HL-60 (cell line): ENCODE data around the gene EDIL3.

Experiments used
- DNase-seq, 2 experiments: peaks; one replicate each; pipeline ENCODE4 v3.0.0-alpha.2; 2010 to 2020; ENCODE audit warnings: low read depth in 1 of 2, low spot score in 1 of 2
- H3K27ac ChIP-seq: fragments of 250-450 bp; sonication (Bioruptor Pico); replicated peaks from 2 replicates; pipeline ENCODE4 v1.5.1; 2020; ENCODE audit warnings: mild to moderate bottlenecking, moderate library complexity
- H3K27me3 ChIP-seq: fragments of 250-450 bp; sonication (Bioruptor Pico); 2 replicates; pipeline ENCODE4 v1.5.1; 2021; ENCODE audit warnings: mild to moderate bottlenecking, moderate library complexity; ENCODE audit not compliant: insufficient read depth, poor library complexity, severe bottlenecking
- H3K4me3 ChIP-seq: replicated peaks from 2 replicates; pipeline ENCODE4 v1.5.1; 2011; ENCODE audit warnings: mild to moderate bottlenecking, control low read depth, low read length; ENCODE audit not compliant: insufficient read depth
- CTCF ChIP-seq: IDR thresholded peaks from one replicate; pipeline ENCODE4 v1.5.1; 2011; ENCODE audit warnings: low read length, control low read depth, inconsistent platforms; ENCODE audit not compliant: insufficient read depth
- GABPA ChIP-seq: IDR thresholded peaks from 2 replicates; pipeline ENCODE4 v1.6.1; 2012; ENCODE audit warnings: low read depth
- POLR2AphosphoS5 ChIP-seq: IDR thresholded peaks from 2 replicates; pipeline ENCODE4 v1.6.1; 2012; ENCODE audit warnings: low read depth
- REST ChIP-seq: IDR thresholded peaks from 2 replicates; pipeline ENCODE4 v1.6.1; 2012; ENCODE audit warnings: low read depth; ENCODE audit not compliant: insufficient replicate concordance
- SPI1 ChIP-seq: IDR thresholded peaks from 2 replicates; pipeline ENCODE4 v1.6.1; 2012; ENCODE audit warnings: low read depth, mild to moderate bottlenecking, borderline replicate concordance

Gene EDIL3

GRCh38 chr5:84072339-84072738 is 312.3 kb downstream of the EDIL3 start:
- TF ChIP-seq CTCF: no peak
- no peak for TF ChIP-seq GABPA
- no peak for TF ChIP-seq POLR2AphosphoS5
- TF ChIP-seq REST: no peak
- no peak for TF ChIP-seq SPI1
- Histone ChIP-seq H3K27ac (no peak overlapping the region), H3K4me3 (no peak overlapping the region), H3K27me3 (no peaks in the 10 kb centered on the region)
- no peak for DNase-seq

GRCh38 chr5:84069608-84070179 is 315.0 kb downstream of the EDIL3 start:
- no peak for TF ChIP-seq POLR2AphosphoS5
- TF ChIP-seq GABPA: no peak
- TF ChIP-seq REST: no peak
- TF ChIP-seq SPI1: no peak
- no peak for TF ChIP-seq CTCF
- no peaks in the 10 kb centered on the region for H3K27me3 ChIP-seq
- H3K27ac ChIP-seq: no peak overlapping the region
- no peak overlapping the region for H3K4me3 ChIP-seq
- no peak for DNase-seq

GRCh38 chr5:84063041-84063440 is 321.6 kb downstream of the EDIL3 start:
- TF ChIP-seq SPI1 (no peak), REST (no peak), POLR2AphosphoS5 (no peak), GABPA (no peak), CTCF (no peak)
- Histone ChIP-seq H3K4me3 (no peak overlapping the region), H3K27me3 (no peaks in the 10 kb centered on the region), H3K27ac (no peak overlapping the region)
- DNase-seq: no peak
